H7 (cell line): ENCODE results near the gene RABL3. TPM values are rescaled to one million over a fixed set of nuclear protein-coding genes. Genes with fewer than 3 reads are reported as not detected.
"Not testable (repeated sequence)": the region's sequence is repeated elsewhere in the genome, so short reads cannot be mapped to it uniquely, and the experiment has no call there.

Experiments used
- DNase-seq: peaks from one replicate; pipeline ENCODE4 v3.0.0; 2012
- H3K27me3 ChIP-seq: 2 replicates; pipeline ENCODE4 v1.6.0; 2011; ENCODE audit warnings: mild to moderate bottlenecking, low read length; ENCODE audit not compliant: control insufficient read depth, insufficient read depth
- H3K36me3 ChIP-seq: replicated peaks from 2 replicates; pipeline ENCODE4 v1.5.1; 2011; ENCODE audit warnings: low read length; ENCODE audit not compliant: control insufficient read depth, insufficient read depth
- H3K4me3 ChIP-seq: 2 replicates; pipeline ENCODE4 v1.5.1; 2011; ENCODE audit warnings: low read depth, mild to moderate bottlenecking, control low read depth, low read length, moderate library complexity; ENCODE audit not compliant: insufficient read depth
- total RNA-seq: library from RNA; depleted of rRNA; stranded (reverse); fragments of >200 nt; shearing (Covaris generic); gene quantifications from 2 replicates; pipeline ENCODE4 v1.2.3, GENCODE V29; 2014

The RABL3 gene
- total RNA-seq, 1 experiment from 2014 or later, result 13.2 TPM

- Histone ChIP-seq H3K27me3 (no peaks in the 10 kb centered on the region), H3K36me3 (no peaks in the 10 kb centered on the region), H3K4me3 (no peak overlapping the region)
- no peak for DNase-seq
Observed at GRCh38 chr3:120726791-120727190, 15.5 kb downstream of the RABL3 start.

GRCh38 chr3:120719167-120719834, 23.0 kb downstream of the RABL3 start:
- not testable (repeated sequence) for DNase-seq, H3K36me3 ChIP-seq, H3K27me3 ChIP-seq
- peak overlapping the region; percentile 53 for H3K4me3 ChIP-seq

GRCh38 chr3:120713262-120713661, 29.1 kb downstream of the RABL3 start:
- no peaks in the 10 kb centered on the region for H3K27me3 ChIP-seq
- no peak for DNase-seq
- no peak overlapping the region for H3K4me3 ChIP-seq
- H3K36me3 ChIP-seq, result no peaks in the 10 kb centered on the region

GRCh38 chr3:120710369-120710768, 31.9 kb downstream of the RABL3 start:
- no peak overlapping the region for H3K4me3 ChIP-seq
- no peaks in the 10 kb centered on the region for H3K36me3 ChIP-seq
- no peak for DNase-seq
- H3K27me3 ChIP-seq, result no peaks in the 10 kb centered on the region

GRCh38 chr3:120708408-120708807, 33.9 kb downstream of the RABL3 start:
- no peaks in the 10 kb centered on the region for H3K36me3 ChIP-seq
- H3K4me3 ChIP-seq, result no peak overlapping the region
- DNase-seq, result no peak
- no peaks in the 10 kb centered on the region for H3K27me3 ChIP-seq

- Histone ChIP-seq H3K36me3 (no peaks in the 10 kb centered on the region), H3K4me3 (no peak overlapping the region), H3K27me3 (no peaks in the 10 kb centered on the region)
- DNase-seq, result no peak
Observed at GRCh38 chr3:120706950-120707349, 35.4 kb downstream of the RABL3 start.

GRCh38 chr3:120705884-120706582, 36.3 kb downstream of the RABL3 start:
- Histone ChIP-seq H3K36me3 (no peaks in the 10 kb centered on the region), H3K4me3 (no peak overlapping the region), H3K27me3 (no peaks in the 10 kb centered on the region)
- no peak for DNase-seq

- H3K27me3 ChIP-seq, result no peaks in the 10 kb centered on the region
- DNase-seq, result no peak
- H3K4me3 ChIP-seq, result no peak overlapping the region
- no peaks in the 10 kb centered on the region for H3K36me3 ChIP-seq
Observed at GRCh38 chr3:120699333-120699732, 43.0 kb downstream of the RABL3 start.

- no peaks in the 10 kb centered on the region for H3K36me3 ChIP-seq
- DNase-seq, result no peak
- no peaks in the 10 kb centered on the region for H3K27me3 ChIP-seq
- H3K4me3 ChIP-seq, result no peak overlapping the region
Observed at GRCh38 chr3:120693439-120694171, 48.7 kb downstream of the RABL3 start.

GRCh38 chr3:120689395-120689794, 52.9 kb downstream of the RABL3 start:
- DNase-seq, result no peak
- Histone ChIP-seq H3K36me3 (no peaks in the 10 kb centered on the region), H3K27me3 (no peaks in the 10 kb centered on the region), H3K4me3 (no peak overlapping the region)

- H3K27me3 ChIP-seq, result no peaks in the 10 kb centered on the region
- no peak overlapping the region for H3K4me3 ChIP-seq
- DNase-seq, result no peak
- H3K36me3 ChIP-seq, result no peaks in the 10 kb centered on the region
Observed at GRCh38 chr3:120688121-120688520, 54.2 kb downstream of the RABL3 start.

- no peak for DNase-seq
- no peaks in the 10 kb centered on the region for H3K27me3 ChIP-seq
- H3K36me3 ChIP-seq, result no peaks in the 10 kb centered on the region
- no peak overlapping the region for H3K4me3 ChIP-seq
Observed at GRCh38 chr3:120685411-120685810, 56.9 kb downstream of the RABL3 start.

GRCh38 chr3:120684896-120685295, 57.4 kb downstream of the RABL3 start:
- no peaks in the 10 kb centered on the region for H3K36me3 ChIP-seq
- DNase-seq, result no peak
- H3K27me3 ChIP-seq, result no peaks in the 10 kb centered on the region
- H3K4me3 ChIP-seq, result no peak overlapping the region

GRCh38 chr3:120683671-120684301, 58.5 kb downstream of the RABL3 start:
- no peaks in the 10 kb centered on the region for H3K36me3 ChIP-seq
- H3K27me3 ChIP-seq, result no peaks in the 10 kb centered on the region
- no peak overlapping the region for H3K4me3 ChIP-seq
- no peak for DNase-seq
